ENCODE data around the gene RALBP1.
A peak's percentile ranks its signal among the peaks of the same experiment; 100 is the strongest.

Gene RALBP1

GRCh38 chr18:9575558-9575957 lies 100.2 kb downstream of the RALBP1 start:
- H3K4me3 ChIP-seq (ENCODE audit: low read depth, low read length), result no peak overlapping the region
- TF ChIP-seq CTCF (IDR thresholded peaks at IDR 0.05; ENCODE audit: low read depth, low read length), result peak; percentile 51
- no peak for TF ChIP-seq MAX (IDR thresholded peaks at IDR 0.05; ENCODE audit: low read depth, low read length)
- DNase-seq (ENCODE audit: low read depth), result peak; percentile 86

GRCh38 chr18:9577361-9577760 lies 102.0 kb downstream of the RALBP1 start:
- TF ChIP-seq MYC (IDR thresholded peaks at IDR 0.05; ENCODE audit: low read depth, low read length) (no peak), MAX (IDR thresholded peaks at IDR 0.05; ENCODE audit: low read depth, low read length) (no peak)
- no peak for DNase-seq (ENCODE audit: low read depth)
- no peak overlapping the region for H3K4me3 ChIP-seq (ENCODE audit: low read depth, low read length)

GRCh38 chr18:9578306-9578705 lies 103.0 kb downstream of the RALBP1 start:
- no peak for DNase-seq (ENCODE audit: low read depth)
- no peak overlapping the region for H3K4me3 ChIP-seq (ENCODE audit: low read depth, low read length)
- TF ChIP-seq MYC (IDR thresholded peaks at IDR 0.05; ENCODE audit: low read depth, low read length) (no peak), POLR2A (IDR thresholded peaks at IDR 0.05; ENCODE audit: extremely low read depth, insufficient read length) (no peak), MAX (IDR thresholded peaks at IDR 0.05; ENCODE audit: low read depth, low read length) (no peak)

- no peak overlapping the region for H3K4me3 ChIP-seq (ENCODE audit: low read depth, low read length)
- TF ChIP-seq MYC (IDR thresholded peaks at IDR 0.05; ENCODE audit: low read depth, low read length) (no peak), CTCF (IDR thresholded peaks at IDR 0.05; ENCODE audit: low read depth, low read length) (no peak), POLR2A (IDR thresholded peaks at IDR 0.05; ENCODE audit: extremely low read depth, insufficient read length) (no peak), MAX (IDR thresholded peaks at IDR 0.05; ENCODE audit: low read depth, low read length) (no peak)
- no peak for DNase-seq (ENCODE audit: low read depth)
These were observed 106.4 kb downstream of the RALBP1 start for GRCh38 chr18:9581667-9582066.

GRCh38 chr18:9586814-9587213 lies 111.5 kb downstream of the RALBP1 start:
- no peak overlapping the region for H3K4me3 ChIP-seq (ENCODE audit: low read depth, low read length)
- no peak for DNase-seq (ENCODE audit: low read depth)
- no peak for TF ChIP-seq POLR2A (IDR thresholded peaks at IDR 0.05; ENCODE audit: extremely low read depth, insufficient read length)
- no peak for TF ChIP-seq MYC (IDR thresholded peaks at IDR 0.05; ENCODE audit: low read depth, low read length)
- no peak for TF ChIP-seq CTCF (IDR thresholded peaks at IDR 0.05; ENCODE audit: low read depth, low read length)
- TF ChIP-seq MAX (IDR thresholded peaks at IDR 0.05; ENCODE audit: low read depth, low read length), result no peak
